Stimulated activated CD8-positive, alpha-beta memory T cell treated with anti-CD3 and anti-CD28 coated beads, Interleukin-12 subunit alpha, Interleukin-12 subunit beta, amount 100 ng/mL, for 4 hours (primary cell): ENCODE data around the gene CXADR.
"Not testable (repeated sequence)": the region's sequence is repeated elsewhere in the genome, so short reads cannot be mapped to it uniquely, and the experiment has no call there.

ENCODE experiments used
- DNase-seq: peaks from one replicate; pipeline ENCODE4 v3.0.0-alpha.2; 2020; ENCODE audit warnings: low read depth

CXADR gene

DNA sequence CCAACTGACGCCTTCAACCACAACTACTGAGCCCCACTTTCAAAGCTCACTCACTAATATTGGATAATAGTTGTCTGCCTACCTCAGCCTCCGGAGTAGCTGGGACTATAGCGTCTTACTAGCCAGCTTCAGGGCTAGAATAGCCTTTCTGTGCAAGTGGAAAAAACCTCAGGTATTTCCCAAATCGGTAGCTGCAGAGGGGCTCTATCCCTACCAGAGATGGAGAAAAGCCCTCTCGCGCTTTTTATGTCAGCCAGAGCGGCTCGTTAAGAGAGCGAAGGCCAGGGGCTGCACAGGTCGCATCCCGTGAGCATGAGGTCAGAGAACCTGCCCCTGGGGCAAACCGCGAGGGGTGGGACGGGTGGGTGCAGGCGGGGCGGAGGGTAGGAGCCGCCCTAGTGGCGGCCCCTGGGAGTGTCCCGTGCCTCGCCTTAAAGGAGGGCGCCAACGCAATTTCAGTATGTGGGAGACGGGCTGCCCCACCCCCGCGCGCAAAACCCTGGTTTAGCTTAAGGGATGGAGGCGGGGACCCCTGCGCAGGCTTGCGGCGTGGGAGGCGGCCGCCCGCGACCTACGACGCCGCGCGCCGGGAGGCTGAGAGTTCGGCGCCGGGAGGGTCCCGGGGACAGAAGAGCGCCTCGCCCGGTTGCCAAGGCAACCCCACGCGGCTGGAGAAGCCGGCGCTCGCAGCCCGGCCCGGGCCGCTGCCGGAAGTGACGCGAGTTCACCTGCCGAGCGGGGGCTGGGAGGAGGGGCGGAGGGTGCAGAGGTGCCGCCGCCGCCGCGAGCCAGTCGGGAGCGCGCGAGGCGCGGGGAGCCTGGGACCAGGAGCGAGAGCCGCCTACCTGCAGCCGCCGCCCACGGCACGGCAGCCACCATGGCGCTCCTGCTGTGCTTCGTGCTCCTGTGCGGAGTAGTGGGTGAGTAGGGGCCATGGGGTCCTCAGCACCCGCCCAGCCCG is at the start of gene CXADR:
TSS of gene CXADR (plus strand) at position 791 of the 961 bp plus-strand sequence. CDS start at position 878, 87 bp downstream.
- peak; percentile 72 for DNase-seq

DNA sequence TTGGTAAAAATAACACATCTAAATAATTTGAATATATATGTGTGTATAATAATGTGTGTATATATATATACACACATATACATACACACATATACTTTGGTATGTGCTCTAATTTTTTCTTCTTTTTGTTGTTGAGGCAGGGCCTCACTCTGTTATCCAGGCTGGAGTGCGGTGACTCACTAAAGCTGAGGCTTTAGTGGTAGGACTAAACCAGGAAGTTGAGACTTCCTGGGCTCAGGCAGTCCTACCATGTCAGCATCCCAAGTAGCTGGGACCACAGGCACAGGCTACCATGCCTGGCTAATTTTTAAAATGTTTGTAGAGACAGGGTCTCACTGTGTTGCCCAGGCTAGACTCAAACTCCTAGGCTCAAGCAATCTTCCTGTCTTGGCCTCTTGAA is 46.7 kb upstream of the CXADR start:
- no peak for DNase-seq

DNA sequence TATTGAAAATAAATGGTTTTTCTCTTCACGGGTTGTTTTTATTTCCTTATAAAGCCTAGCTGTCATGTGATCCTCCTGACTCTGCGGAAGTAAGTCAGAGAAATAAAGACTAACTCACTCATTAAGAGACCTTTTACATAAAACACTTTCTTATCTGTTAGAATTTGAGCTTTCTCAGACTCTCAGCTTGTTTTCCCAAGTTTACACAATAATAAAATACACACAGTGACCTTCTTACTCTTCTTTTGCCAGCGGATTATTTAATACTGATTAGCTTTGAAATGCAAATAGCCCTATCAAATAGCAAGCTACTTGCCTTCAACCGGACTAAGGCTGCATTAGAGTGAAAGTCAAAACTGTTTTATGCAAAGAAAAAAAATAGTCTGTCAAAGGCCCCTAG is 45.5 kb upstream of the CXADR start:
- DNase-seq, result no peak

DNA sequence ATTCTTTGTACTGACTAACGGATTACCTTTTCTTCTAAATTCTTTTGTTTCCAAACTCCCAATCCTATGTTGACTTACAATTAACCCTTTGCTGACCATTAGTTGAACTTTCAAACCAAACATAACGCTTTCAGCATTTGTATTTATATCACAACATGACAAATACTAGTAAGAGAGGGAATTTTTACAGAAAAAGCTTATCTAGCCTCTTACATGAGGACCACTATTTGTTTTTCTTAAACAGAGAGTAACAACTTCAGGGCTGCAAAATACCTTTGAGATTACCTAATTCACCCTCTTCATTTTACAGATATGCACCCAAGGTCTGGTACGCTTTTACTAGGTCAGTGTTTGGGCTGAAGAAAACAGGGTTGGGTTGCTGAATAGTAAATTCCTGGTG is 45.0 kb upstream of the CXADR start:
- no peak for DNase-seq

DNA sequence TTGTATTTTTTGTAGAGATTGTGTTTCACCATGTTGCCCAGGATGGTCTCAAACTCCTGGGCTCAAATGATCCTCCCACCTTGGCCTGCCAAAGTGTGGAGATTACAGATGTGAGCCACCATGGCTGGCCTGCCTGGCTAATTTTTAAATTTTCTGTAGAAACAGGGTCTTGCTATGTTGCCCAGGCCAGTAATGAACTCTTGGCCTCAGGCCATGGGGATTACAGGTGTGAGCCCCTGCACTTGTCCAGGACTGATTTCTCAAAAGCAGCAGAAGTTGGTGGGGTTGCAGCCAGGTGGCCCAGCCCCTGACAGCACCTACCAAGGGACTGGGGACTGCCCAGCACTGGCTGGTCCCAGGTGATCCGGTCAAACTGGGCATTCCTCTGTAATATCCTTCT is 44.1 kb upstream of the CXADR start:
- no peak for DNase-seq

DNA sequence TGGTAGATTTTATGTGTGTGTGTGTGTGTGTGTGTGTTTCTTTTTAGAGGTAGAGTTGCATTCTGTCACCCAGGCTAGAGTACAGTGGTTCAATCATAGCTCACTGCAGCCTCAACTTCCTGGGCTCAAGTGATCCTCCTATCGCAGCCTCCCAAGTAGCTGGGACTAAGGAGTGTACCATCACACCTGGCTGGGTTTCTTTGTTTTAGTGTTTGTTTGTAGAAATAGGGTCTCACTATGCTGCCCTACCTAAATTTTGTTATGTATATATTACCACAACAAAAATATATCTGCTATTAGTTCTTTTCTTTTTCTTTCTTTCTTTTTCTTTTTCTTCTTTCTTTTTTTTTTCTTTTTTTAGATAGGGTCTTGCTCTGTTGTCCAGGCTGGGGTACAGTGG is 43.1 kb upstream of the CXADR start:
- DNase-seq, result no peak

DNA sequence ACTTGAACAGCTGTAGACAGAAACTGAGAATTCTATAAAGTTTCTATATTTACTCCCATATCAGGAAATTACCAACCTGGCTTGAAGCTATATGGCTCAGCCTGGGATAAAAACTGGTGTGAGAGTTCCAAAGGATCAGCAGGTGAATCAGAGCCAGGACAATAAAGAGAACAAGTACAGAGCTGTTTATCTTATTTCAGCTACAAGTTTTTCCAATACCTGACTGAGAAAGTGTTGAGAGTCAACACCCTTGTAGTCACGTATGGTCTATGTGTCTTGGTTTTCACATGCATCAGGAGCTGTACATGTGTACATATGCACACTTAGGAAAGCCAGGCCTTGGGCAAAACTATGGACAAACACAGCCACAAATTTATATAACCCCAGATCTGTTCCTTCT is 40.7 kb upstream of the CXADR start:
- DNase-seq, result no peak

DNA sequence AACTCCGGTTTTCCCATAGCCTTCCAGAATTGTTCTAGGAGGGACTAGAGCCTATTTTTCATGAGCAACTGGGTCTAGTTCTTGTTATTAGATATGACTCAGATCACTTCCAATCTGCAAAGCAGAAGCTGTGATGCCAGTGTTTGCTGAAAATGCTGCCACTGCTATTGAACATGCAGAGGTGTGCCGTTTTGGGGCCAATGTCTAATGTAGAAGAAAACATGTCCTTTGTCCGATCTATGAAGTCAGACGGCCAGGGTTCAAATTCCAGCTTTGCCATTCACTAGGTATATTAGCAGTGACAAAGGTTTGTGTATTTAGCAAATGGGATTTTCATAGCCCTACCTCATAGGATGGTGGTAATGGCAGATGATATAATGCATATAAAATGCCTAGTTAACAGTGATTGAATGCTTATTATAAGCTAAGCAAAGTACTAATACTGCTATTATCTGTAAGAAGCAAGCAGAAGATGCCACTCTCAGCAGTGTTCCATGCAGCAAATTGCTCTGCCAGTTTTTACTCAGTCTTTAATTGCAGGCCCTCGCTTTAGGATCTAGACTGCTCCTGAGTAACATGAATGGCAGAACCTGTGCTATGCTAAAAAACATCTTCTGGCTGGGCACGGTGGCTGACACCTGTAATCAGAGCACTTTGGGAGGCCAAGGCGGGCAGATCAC is 40.1 kb upstream of the CXADR start:
- no peak for DNase-seq

DNA sequence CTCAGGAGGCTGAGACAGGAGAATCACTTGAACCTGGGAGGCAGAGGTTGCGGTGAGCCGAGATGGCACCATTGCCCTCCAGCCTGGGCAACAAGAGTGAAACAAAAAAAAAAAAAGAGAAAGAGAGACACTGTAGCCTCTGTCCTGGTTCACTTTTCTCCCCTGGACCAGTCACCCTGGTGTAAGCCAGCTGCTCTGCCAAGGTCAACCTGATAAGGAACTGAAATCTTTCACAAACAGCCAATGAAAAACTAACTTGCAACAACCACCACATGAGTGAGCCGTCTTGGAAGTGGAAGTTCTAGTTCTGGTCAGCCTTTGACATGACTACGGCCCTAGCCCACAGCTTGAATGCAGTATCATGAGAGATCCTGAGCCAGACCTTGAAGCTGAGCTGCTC is 36.8 kb upstream of the CXADR start:
- no peak for DNase-seq

DNA sequence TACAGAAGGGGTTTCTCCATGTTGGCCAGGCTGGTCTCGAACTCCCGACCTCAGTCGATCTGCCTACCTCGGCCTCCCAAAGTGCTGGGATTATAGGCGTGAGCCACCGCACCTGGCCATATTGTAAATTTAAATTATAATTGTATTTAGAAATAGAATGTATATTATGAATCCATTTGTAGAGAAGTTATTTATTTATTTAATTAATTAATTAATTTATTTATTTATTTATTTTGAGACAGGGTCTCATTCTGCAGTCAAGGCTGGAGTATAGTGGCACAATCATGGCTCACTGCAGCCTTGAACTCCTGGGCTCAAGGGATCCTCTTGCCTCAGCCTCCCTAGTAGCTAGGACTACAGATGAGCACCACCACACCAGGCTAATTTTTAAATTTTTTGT is 34.7 kb upstream of the CXADR start:
- not testable (repeated sequence) for DNase-seq

DNA sequence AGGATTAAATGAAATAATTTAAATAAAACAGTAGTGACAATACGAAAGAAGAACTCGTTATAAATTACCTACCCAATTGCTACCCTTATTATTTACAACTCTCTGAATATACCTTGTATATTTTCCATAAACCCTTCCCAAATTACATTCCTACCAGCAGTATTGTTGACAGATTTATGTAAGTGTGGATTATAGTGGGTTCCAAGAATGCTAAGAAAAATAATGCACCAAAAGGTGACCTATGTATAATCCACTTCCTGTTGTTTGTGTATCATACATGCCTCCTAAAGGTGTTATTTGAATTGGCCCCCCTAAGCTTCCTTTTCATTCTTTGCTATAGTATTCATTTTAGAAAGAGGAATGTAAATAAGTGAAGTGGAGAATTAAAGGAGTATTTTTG is 33.2 kb upstream of the CXADR start:
- DNase-seq, result no peak

DNA sequence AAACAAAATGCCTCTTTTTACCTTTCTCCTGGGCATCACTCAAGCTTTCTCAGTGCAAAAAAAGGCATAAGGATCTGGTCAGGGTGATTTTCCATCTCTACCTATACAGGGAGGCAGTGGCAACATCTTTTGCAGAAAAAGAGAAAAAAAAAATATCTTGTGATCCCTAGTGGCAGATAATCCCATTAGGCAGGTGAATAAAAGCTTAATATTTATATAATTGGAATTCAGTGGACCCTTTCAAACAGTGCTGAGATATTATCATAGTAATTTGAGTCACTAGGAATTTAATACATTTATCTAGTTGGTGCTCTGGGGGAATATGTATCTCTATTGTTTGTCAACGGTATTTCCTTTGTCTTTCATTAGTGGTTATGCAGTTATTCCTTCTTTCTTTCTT is 29.9 kb upstream of the CXADR start:
- no peak for DNase-seq

DNA sequence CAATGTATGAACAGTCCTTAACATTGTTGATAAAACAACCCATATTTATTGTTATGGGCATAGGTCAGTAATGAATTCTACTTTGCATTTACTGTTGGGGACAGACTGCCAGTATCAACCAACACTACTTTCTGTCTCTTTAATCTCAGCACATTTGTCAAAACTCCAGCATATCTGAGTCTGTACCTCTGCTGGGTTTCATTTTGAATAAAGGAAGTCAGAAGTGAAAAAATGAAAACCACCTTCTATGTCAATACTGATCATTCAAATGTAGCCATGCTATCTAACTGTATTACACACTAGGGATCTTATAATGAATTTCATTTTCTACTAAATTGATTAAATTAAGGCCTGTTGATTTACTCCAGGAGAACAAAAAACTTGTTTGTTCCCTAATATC is 24.2 kb upstream of the CXADR start:
- no peak for DNase-seq

DNA sequence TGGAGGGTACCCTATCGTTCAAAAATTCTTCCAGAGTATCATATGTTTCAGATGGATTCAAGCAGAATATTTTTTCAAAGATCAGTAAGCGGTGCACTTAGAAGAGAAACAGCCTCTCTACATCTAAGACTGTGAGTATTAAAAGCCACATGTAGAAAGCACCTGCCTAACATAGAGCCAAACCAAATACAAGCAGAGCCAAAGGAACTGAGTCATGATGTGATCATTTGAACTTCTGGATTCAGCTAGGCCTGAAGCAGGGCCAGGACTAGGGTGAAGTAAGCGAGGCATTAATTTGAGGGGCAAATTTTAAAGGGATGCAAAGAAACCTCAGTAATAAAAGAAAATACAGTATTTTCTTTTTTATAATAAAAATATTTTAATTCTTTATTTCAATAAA is 23.3 kb upstream of the CXADR start:
- not testable (repeated sequence) for DNase-seq

DNA sequence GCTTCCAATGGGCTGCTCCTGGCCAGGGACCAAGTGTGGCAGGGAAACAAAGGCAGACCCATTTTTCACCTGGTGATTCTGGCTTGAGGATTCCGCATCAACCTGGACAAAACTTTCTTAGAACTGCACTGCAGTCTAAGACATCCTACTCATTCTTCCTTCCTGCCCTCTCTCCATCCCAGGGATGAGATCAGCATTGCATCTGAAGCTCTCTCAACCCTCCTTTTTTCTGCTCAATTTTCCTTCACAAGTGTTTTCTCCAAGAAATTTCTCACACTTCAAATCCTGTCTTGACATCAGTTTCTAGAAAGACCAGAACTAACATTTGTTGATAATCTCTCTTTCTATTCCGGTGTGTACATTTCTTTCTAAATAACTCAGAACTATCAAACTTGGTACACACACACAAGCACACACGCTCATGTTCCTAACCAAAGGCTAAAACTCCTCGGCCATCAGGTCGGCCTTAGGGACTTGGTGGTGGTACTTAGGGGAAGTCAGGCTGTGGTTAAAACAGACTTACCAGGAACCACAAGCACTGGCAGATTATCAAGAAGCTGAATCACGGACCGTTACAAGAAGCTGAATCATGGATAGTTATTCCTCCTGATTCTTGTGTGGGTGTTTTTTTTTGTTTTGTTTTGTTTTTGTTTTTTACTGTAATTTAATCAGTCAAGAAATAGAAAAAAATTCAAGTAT is 21.0 kb upstream of the CXADR start:
- no peak for DNase-seq

DNA sequence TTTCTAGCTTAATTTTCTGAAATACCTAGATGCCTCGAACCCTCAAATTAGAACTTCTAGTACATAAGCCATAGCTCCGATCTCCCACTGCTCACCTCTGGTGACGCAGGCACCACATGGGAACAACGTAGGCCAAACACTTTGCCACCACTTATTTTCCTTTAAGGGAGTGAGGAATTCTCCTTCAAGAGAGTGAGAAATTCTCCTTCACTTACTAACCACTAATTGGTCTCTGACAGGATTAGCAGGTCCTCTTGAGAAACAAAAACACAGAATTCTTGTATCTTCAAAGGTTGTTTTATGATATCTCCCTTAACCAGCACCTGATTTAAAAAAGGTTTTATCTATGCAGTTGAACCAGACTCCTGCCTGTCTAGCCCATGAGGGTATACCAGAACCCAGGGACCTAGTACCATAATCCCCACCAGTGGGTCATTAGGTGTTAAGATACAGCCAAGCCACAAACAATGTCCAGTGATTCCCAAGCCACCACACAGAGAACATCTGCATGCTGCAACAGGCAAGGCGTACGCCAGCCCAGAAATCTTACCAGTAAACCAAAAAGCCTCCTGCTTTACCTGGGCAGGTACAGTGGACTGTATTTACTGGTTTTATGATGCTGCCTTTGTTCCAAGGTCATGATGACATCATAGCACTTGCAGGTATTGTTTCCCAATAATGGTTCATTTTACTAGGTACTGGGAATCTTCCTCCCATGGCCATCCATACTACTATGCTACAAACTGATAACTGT is 20.3 kb upstream of the CXADR start:
- no peak for DNase-seq

DNA sequence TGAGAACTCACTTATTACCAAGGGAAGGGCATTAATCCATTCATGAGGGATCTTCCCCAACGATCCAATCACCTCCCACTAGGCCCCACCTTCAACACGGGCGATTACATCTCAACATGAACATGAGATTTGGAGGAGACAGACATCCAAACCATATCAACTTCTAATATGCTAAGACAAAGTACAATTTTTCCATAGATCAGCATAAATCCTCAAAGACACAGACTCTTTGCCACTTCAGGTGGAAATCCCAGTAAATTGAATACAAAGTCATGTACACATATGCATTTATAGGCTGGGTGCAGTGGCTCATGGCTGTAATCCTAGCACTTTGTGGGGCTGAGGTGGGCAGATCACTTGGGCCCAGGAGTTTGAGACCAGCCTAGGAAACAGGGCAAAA is 18.8 kb upstream of the CXADR start:
- DNase-seq, result no peak

DNA sequence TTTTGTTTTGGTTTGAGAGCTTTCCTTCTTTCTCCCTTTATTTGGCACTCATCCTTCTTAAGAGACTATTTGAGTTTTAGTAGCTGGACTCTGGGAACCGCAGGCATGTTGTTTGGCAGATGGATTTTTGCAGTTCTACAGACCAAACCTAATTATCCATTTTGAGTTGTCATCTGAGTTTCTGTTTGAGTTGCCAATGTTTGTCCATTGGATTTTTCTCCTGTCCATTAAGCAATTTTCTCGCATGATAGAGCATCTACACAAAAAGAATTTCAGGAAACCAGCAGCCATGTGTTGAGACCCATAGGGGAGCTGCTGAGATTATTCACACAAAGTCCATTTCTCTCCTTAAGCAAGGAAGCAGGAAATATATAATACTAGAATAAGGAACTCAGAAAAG is 17.2 kb upstream of the CXADR start:
- DNase-seq, result no peak

DNA sequence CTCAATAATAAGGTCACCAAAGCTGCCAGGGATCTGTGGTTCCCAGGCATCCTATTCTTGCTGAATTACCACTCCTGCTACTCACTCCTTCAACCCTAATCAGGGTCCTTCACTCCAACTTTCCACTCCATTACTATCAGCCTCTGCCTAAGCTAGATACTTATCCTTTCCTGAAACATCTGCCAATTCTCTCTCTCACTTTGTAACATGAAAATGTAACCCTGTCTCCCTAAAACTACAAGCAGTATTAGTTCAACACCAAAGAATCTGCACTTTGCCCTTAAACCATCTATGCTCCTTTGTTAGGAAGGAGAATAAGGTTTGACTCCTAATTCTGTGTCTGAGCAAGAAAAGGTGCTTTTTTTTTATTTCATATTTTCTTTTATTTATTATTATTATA is 15.5 kb upstream of the CXADR start:
- no peak for DNase-seq

DNA sequence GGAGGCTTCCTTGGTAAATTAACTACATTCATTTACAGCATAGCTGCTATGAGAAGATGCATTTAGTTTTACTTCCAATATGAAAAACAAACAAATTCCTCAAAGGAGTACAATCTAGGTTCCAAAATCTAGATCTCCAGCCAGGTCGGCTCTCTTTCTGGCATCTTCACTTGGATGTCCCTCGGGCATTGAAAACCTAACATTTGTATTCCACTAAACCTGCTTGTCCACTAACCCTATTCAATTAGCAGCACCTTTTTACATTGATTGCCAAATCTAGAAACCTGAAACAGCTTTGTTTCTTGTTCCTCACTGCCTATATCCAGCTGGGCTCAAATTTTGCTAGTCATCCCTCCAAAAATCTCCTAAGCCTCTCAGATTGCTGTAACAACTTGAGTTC is 14.3 kb upstream of the CXADR start:
- no peak for DNase-seq

DNA sequence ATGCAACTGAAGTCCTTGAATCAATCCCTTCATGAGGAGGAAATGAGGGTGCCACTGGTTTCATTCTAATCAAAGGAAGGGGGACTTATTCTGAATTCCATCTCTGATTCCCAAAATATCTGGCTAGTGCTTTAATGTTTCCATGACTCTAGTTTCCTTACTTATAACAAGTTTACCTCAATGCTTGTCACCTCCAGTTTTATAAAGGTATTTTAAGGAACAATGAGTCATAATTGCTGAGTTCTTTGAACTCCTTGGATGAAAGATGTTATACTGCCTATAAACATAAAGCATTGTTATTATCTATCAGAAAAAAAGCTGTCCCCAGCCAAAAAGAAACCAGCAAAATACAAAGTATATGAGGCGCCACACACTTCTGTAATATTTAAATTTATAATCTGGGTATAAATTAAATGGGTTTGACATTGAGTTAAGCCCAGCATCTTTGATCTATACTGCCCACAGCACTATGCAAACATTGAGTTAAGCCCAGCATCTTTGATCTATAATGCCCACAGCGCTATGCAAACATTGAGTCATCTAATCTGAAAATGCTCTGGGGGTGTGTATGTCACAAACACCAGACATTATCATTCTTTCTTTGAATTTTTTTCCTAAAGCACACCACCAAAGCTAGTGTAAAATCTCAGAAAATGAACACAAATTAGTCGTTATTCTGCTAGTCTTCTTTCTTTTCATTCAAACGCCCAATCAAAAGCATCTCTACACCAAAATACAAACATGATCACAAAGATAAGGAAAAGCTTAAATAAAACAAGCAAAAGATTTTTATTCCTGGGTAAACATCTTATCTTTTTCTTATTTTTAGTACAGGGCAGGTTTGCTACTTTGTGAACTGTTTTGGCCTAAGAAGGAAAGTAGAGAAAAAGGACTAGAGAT is 11.5 kb upstream of the CXADR start:
- no peak for DNase-seq
